Omental fat pad (tissue), 4 donors: Measurements from ENCODE around the gene TRAPPC12. TPM values are rescaled to one million over a fixed set of nuclear protein-coding genes. Genes with fewer than 3 reads are reported as not detected.
"Not testable (repeated sequence)": the region's sequence is repeated elsewhere in the genome, so short reads cannot be mapped to it uniquely, and the experiment has no call there.

Source experiments
- ATAC-seq: fragments of 150-250 bp; one replicate; pipeline ENCODE4 v1.9.1; 2016; ENCODE audit warnings: mild to moderate bottlenecking, moderate library complexity; ENCODE audit not compliant: low FRiP score
- DNase-seq: peaks from one replicate; pipeline ENCODE4 v3.0.0-alpha.2; 2019; ENCODE audit warnings: low spot score
- total RNA-seq, 4 donors: library from RNA; depleted of rRNA; stranded (reverse); fragments of >200 nt; gene quantifications; one replicate each; pipeline ENCODE4 v1.1.0, GENCODE V29; 2016
- TF ChIP-seq, protein P1 (sequence below), 3 donors: fragments of 450-650 bp; IDR thresholded peaks; one replicate each; pipeline ENCODE4 v1.5.1; 2016 to 2017; ENCODE audit warnings: antibody characterized with exemption in 3 of 3, mild to moderate bottlenecking in 3 of 3, moderate library complexity in 2 of 3

The TRAPPC12 gene
- total RNA-seq, 4 donors from 2014 or later = 39.3 to 92.1 (median 53.9) TPM

DNA sequence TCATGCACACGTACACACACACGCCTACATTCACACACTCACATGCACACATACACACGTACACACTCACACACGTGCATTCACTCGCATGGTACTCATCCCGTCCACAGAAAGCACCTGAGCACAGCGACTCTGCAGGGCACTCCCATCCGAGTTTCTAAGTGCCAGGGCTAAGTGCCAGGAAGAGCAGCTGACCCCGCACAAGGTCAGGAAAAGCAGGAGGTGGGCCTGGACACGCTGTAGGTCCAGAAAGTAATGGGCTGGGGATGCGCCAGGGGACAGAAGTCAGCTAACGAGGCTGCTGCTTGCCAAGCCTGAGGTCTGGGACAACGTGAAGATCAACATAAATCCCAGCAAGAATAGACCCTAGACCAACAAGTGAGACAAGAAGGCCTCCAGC, 124.0 kb downstream of the TRAPPC12 start:
- DNase-seq (no peak), ATAC-seq (no peak)
- TF ChIP-seq, protein P1, sequence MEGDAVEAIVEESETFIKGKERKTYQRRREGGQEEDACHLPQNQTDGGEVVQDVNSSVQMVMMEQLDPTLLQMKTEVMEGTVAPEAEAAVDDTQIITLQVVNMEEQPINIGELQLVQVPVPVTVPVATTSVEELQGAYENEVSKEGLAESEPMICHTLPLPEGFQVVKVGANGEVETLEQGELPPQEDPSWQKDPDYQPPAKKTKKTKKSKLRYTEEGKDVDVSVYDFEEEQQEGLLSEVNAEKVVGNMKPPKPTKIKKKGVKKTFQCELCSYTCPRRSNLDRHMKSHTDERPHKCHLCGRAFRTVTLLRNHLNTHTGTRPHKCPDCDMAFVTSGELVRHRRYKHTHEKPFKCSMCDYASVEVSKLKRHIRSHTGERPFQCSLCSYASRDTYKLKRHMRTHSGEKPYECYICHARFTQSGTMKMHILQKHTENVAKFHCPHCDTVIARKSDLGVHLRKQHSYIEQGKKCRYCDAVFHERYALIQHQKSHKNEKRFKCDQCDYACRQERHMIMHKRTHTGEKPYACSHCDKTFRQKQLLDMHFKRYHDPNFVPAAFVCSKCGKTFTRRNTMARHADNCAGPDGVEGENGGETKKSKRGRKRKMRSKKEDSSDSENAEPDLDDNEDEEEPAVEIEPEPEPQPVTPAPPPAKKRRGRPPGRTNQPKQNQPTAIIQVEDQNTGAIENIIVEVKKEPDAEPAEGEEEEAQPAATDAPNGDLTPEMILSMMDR (IDR thresholded peaks at IDR 0.05) = no peak

DNA sequence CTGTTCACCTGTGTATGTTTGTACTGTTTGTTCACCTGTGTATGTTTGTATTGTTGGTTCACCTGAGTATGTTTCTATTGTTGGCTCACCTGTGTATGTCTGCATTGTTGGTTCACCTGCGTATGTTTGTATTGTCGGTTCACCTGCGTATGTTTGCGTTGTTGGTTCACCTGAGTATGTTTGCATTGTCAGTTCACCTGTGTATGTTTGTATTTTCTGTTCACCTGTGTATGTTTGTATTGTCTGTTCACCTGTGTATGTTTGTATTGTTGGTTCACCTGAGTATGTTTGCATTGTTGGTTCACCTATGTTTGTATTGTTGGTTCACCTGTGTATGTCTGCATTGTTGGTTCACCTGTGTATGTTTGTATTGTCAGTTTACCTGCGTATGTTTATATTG, 125.2 kb downstream of the TRAPPC12 start:
- TF ChIP-seq, protein P1 (IDR thresholded peaks at IDR 0.05) = no peak
- DNase-seq (no peak), ATAC-seq (no peak)

DNA sequence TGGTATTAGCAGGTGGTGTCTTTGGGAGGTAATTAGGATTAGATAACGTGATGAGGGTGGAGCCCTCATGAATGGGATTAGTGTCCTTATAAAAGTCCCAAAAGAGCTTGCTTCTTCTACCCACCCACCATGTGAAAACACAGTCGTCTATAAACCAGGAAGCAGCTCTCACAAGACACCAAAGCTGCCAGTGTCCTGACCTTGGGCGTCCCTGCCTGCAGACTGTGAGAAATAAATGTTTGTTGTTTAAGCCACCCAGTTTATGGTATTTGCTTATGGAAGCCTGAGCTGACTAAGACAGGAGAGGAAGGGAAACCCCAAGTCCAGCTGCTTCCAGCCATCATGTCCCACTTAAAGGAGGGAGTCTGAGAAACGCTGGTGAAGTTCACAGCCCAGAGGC, 126.3 kb downstream of the TRAPPC12 start:
- DNase-seq (no peak), ATAC-seq (no peak)

DNA sequence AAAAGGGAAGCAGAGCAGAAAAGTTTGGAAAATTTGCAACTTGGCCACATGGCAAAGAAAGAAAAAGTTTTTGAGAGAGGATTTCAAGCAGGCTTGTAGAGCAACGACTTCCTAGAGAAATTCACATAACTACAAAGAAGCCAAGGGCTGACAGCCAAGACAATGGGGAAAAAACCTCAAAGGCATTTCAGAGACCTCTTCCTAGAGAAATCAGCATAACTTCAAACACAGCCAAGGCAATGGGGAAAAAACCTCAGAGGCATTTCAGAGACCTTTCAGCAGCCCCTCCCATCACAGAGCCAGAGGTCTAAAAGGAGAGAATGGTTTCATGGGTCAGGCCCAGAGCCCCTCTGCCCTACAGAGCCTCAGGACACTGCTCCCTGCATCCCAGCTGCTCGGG, 132.6 kb downstream of the TRAPPC12 start:
- TF ChIP-seq, protein P1 (IDR thresholded peaks at IDR 0.05) = no peak
- ATAC-seq (no peak), DNase-seq (no peak)

More for the DNA sequence above, 126.3 kb downstream of the TRAPPC12 start:
- TF ChIP-seq, protein P1 (IDR thresholded peaks at IDR 0.05) = no peak

DNA sequence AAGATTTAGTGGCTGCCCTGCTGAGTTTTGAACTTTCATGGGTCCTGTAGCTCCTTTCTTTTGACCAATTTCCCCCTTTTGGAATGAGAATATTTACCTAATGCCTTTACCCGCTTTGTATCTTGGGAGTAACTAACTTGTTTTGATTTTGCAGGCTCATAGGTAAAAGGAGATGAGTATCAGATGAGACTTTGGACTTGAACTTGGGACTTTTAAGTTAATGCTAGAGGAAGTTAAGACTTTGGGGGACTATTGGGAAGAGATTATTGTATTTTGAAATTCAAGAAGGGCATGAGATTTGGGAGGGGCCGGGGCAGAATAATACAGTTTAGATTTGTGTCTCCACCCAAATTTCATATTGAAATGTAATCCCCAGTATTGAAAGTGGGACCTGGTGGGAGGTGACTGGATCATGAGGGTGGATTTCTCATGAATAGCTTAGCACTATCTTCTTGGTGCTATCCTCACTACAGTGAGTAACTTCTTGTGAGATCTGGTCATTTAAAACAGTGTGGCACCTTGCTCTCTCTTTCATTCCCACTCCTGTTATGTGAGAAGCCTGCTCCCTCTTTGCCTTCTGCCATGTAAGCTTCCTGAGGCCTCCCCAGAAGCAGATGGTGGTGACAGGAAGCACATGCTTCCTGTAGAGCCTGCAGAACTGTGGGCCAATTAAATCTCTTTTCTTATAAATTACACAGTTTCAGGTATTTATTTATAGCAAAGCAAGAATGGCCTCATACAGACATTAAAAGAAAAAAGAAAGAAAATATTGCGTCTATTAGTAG, 133.7 kb downstream of the TRAPPC12 start:
- TF ChIP-seq, protein P1 (IDR thresholded peaks at IDR 0.05) = no peak
- DNase-seq (no peak), ATAC-seq (no peak)

DNA sequence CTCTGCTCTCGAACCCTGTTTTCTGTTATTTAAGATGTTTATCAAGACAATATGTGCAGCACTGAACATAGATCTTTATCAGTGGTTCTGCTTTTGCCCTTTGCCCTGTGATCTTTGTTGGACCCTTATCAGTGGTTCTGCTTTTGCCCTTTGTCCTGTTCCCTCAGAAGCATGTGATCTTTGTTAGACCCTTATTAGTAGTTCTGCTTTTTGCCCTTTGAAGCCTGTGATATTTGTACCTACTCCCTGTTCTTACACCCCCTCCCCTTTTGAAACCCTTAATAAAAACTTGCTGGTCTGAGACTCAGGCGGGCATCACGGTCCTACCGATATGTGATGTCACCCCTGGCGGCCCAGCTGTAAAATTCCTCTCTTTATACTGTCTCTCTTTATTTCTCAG, 135.9 kb downstream of the TRAPPC12 start:
- not testable (repeated sequence) for DNase-seq

DNA sequence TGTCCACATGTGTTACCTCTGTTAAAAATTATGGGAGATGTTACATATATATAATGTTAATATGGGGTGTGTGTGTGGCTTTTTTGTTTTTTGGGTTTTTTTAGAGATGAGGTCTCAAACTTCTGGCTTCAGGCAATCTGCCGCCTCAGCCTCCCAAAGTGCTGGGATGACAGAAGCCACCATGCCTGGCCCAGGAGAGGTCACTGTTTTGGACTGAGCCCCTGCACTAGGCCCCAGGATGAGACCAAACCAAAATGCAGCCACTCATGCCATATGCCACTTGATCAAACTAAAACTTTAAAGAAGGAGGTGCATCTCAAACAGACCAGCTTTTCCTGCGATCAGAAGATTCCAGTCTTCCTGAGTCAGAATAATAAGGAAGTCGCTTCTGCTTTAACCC, 137.3 kb downstream of the TRAPPC12 start:
- ATAC-seq (no peak), DNase-seq (no peak)
- TF ChIP-seq, protein P1 (IDR thresholded peaks at IDR 0.05) = no peak

More for the DNA sequence above, 135.9 kb downstream of the TRAPPC12 start:
- ATAC-seq = not testable (repeated sequence)
